HG03521 (cell line): ENCODE results near the gene LMBRD1.
"Not testable (repeated sequence)": the region's sequence is repeated elsewhere in the genome, so short reads cannot be mapped to it uniquely, and the experiment has no call there.

Source experiments
- ATAC-seq: cut with Tn5 transposase; IDR thresholded peaks from one replicate; pipeline ENCODE4 v1.9.1; 2021; ENCODE audit warnings: mild to moderate bottlenecking, moderate library complexity; ENCODE audit not compliant: unreplicated experiment

Gene LMBRD1

DNA sequence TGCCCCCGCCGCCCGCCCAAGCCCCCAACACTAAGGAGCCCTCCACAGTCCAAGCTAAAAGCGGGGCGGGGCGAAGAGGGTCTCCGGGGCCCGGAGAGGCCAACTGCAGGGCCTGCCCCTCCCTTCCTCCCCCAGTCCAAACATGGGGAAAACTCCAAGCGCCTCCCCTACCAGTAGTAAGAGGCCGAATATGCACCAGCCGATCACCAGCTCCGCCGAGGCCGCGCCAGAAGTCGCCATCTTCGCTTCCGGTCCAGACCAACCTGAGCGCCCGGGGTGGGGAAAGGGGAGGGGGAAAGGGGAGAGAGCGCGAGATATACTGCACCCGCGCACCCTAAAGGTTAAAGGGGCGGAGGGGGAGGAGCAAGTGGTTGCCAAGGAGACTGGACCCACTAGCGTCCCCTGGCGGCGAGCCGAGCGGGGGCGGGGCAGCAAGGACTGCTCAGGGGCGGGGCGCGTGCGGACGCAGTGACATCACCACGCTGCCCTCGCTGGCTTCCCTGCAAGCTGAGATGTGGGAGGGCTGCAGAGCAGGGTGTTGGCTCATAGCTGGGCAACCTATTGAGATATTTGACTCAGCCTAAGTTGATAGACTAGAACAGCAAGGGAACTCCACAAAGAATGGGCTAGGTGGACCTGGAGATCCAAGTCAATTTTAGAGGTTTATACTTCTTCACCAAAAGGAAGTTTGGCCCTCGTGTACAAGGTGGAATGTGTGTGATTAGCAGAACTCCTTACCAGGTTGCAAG lies at the start of gene LMBRD1:
Gene LMBRD1, minus strand, starts transcription at position 369 of the 749 bp plus-strand sequence. Its CDS starts 129 bp downstream, at position 240.
- ATAC-seq = peak; percentile 94

DNA sequence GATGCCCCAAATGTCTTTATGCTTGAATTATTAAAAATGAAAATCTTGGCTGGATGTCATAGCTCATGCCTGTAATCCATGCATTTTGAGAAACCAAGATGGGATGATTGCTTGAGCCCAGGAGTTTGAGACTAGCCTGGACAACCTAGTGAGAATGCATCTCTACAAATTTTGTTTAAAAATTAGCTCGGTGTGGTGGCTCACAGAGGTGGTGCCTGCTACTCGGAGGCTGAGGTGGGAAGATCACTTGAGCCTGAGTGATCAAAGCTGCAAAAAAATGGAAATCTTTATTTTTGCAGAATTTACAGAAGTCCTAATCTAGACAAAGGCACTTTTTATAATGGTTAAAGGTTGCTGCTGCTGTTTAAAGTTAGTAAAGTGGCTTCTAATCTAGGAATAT lies 49.5 kb upstream of the LMBRD1 start:
- no peak for ATAC-seq

GRCh38 chr6:69843189-69843588 lies 46.4 kb upstream of the LMBRD1 start:
- ATAC-seq = no peak

- ATAC-seq = no peak
Observed at GRCh38 chr6:69841862-69842261, 45.1 kb upstream of the LMBRD1 start.

DNA sequence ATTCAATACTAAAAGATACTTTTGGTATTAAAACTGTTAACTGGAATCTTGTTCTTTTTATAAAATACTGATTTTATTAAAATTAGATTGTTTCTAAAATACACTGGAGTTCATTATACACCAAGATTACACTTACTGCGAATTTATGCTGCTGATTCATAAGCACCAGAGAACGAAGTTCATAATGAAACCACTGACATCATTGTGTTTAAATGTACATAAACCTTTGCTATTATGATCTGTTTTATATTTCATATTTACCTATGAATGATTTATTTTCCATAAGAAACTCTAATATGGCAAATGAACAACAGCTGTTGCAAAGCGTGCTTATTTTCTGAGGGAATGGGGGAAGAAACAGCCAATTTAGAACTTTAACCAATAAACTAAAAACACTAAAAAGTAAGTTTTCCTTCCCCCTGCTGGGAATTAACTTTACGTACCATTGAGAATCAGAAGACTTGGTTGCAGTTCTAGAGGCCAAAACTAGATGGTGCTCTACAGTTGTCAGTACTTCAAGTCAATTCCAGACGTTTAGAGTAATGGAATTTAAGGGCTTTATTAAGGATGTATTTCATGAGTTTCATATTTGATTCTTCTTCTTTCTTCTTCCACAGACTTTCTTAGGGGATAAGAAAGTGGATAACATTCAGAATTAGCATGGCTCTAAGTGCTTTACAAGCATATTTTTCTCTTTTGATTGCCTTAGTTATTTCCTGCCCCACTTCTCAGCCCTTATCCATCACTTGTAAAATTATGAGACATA lies 38.8 kb upstream of the LMBRD1 start:
- ATAC-seq = no peak

- no peak for ATAC-seq
Observed at GRCh38 chr6:69832558-69832957, 35.7 kb upstream of the LMBRD1 start.

- ATAC-seq = no peak
Observed at GRCh38 chr6:69827276-69827893, 30.6 kb upstream of the LMBRD1 start.

GRCh38 chr6:69825904-69826303 lies 29.1 kb upstream of the LMBRD1 start:
- ATAC-seq = no peak

DNA sequence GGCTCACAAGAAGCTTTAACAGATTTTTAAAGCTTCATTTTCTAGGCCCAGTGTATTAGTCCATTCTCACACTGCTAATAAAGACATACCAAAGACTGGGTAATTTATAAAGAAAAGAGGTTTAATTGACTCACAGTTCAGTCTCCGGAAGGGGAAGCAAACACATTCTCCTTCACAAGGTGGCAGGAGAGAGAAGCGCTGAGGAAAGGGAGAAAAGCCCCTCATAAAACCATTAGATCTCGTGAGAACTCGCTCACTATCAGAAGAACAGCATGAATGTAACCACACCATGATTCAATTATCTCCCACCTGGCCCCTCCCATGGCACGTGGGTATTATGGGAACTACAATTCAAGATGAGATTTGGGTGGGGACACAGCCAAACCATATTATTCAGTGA lies 27.5 kb upstream of the LMBRD1 start:
- ATAC-seq = not testable (repeated sequence)

DNA sequence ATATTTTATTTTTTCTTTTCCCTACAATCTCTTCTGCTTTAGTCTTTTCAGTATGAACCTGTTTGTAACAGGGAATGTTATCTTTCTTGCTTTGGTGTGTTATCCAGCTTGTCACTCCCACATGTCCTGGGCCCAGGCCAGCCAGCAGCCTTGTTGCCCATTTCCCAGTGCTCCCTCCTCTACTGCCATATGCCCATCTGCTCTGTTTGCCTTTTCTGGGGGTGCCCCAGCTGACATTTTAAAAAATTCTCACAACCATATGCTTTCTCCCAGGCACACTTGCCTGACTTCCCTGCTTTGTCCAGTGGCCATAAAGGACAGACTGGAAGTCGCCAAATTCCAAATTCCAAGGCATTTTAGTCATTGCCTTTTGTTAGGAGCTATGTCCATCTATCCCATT lies 23.6 kb upstream of the LMBRD1 start:
- no peak for ATAC-seq

GRCh38 chr6:69820018-69820417 lies 23.2 kb upstream of the LMBRD1 start:
- ATAC-seq = peak; percentile 35

DNA sequence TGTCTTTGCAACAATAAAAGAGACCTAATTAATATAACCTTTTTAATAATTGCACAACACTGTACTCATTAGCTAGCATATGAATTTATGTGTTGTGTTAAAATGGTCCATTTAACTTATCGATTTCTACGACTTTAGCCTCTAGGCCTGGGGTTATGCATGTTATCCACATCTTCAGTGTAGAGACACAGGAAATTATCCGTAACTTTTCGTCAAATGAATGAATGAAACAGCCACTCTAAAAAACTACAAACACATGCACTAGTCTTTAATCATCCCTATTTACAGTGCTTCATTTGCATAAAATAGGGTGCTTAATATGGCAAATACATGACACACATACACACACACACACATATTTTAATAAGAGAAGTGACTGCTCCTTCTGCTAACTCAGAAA lies 22.3 kb upstream of the LMBRD1 start:
- no peak for ATAC-seq

- no peak for ATAC-seq
Observed at GRCh38 chr6:69818223-69818930, 21.6 kb upstream of the LMBRD1 start.

GRCh38 chr6:69817358-69817757 lies 20.5 kb upstream of the LMBRD1 start:
- no peak for ATAC-seq

DNA sequence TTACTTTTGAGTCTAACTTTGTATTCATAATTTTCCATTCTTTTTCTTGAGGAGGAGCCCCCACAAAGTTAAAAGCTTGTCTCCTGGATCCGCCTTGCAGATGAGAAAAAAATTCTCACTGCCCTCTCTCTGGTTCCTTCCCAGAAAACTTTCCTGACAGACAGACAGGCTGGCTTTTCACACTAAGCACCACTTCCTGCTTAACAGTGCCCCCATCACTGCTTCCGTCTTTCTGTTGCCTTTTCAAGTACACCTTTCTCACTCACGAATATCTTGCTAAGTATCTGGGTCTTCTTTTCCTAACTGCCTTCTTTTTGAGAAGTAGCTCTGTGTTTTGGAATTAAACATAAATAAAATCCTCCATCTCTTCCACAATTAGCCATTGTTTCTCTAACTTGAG lies 19.8 kb upstream of the LMBRD1 start:
- ATAC-seq = peak; percentile 33

- peak; percentile 65 for ATAC-seq
Observed at GRCh38 chr6:69816026-69816425, 19.2 kb upstream of the LMBRD1 start.

DNA sequence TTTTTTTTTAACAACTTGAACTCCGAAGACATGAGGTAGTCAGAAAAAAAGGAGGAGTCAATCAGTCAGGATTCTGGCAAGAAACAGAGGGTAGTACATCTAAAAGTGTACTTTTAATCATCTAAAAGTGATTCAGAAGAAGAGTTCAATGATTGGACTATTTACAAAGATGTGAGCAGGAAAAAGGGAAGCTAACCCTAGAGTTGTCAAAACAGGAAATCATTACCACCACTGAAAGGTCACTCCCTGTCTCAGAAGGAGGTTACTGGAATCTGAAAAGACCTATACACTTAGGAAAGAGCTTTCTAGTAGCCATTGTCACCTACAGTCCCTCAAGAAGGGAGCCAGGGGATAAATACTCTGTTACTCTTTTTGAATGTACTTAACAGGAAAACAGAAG lies 16.7 kb upstream of the LMBRD1 start:
- no peak for ATAC-seq

DNA sequence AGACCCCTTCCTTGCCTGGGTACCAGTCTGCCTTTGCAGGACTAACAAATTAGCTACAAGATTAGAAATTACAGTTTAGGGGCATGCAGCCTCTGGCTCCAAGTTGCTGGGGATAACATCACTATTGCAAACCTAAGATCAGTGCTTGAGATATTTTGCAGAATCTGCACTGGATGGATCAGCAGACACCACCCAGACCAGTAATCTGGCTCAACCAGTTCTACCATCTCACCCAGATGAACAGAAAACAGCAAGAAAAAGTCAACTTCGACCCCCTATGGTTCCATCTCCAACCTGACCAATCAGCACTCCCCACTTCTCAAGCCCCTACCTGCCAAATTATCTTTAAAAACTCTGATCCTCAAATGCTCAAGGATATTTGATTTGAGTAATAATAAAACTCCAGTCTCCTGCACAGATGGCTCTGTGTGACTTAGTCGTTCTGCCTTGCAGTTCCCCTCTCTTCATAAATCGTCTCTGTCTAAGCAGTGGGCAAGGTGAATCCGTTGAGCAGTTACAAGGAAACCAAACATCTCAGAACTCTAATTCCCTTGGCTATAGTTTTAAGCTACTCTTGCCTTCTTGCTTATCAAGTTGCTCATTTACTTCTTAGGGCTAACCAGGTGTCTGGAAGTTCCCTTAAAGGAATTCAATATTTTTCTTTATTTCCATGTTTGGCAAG lies 16.1 kb upstream of the LMBRD1 start:
- ATAC-seq = no peak

- ATAC-seq = no peak
Observed at GRCh38 chr6:69802995-69803394, 6.2 kb upstream of the LMBRD1 start.

GRCh38 chr6:69801711-69802110 lies 4.9 kb upstream of the LMBRD1 start:
- no peak for ATAC-seq

DNA sequence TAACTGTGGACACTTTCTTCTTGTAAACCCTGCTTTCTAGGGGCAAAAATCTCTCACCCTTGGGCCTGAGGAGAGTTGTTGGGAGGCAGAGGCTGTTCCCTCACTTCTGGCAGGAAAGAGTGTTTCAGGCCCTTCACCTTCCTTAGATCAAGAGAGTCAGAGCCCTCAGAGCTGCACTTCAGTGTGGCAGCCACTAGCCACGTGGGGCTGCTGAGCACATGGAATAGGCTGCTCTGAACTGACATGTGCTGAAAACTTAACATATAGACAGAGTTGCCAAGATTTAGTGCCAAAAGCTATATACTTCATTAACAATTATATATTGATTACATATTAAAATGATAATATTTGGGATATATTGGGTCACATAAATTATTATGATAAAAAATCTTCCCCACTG lies 4.4 kb upstream of the LMBRD1 start:
- no peak for ATAC-seq
